DOHH2 (cell line): ENCODE results near the gene MYH15.

ENCODE experiments used
- H3F3A ChIP-seq: fragments of 200-600 bp; sonication (generic), shearing (Covaris generic); 2 replicates; pipeline ENCODE4 v1.6.0; 2016; ENCODE audit warnings: antibody characterized with exemption, mild to moderate bottlenecking; ENCODE audit not compliant: control insufficient read depth, insufficient read depth
- H3K27ac ChIP-seq: fragments of 200-600 bp; sonication (generic); 2 replicates; pipeline ENCODE4 v1.5.1; 2014; ENCODE audit warnings: low read depth, mild to moderate bottlenecking, low read length, moderate library complexity
- H3K27me3 ChIP-seq: fragments of 200-600 bp; sonication (generic); 2 replicates; pipeline ENCODE4 v1.6.1; 2014; ENCODE audit warnings: mild to moderate bottlenecking, low read length, mixed read lengths; ENCODE audit not compliant: control insufficient read depth
- H3K36me3 ChIP-seq: fragments of 200-600 bp; sonication (generic); 2 replicates; pipeline ENCODE4 v1.6.1; 2014; ENCODE audit warnings: mild to moderate bottlenecking, low read length, moderate library complexity, mixed read lengths; ENCODE audit not compliant: control insufficient read depth
- H3K4me1 ChIP-seq: fragments of 200-600 bp; sonication (generic); 2 replicates; pipeline ENCODE4 v1.6.1; 2014; ENCODE audit warnings: mild to moderate bottlenecking, low read length, mixed read lengths; ENCODE audit not compliant: control insufficient read depth
- H3K4me2 ChIP-seq: fragments of 200-600 bp; sonication (generic); 2 replicates; pipeline ENCODE4 v1.6.0; 2014; ENCODE audit warnings: mild to moderate bottlenecking, low read length, moderate library complexity
- H3K4me3 ChIP-seq: fragments of 200-600 bp; sonication (generic); 2 replicates; pipeline ENCODE4 v1.5.1; 2014; ENCODE audit warnings: mild to moderate bottlenecking, low read length, mixed read lengths
- H3K79me2 ChIP-seq: fragments of 200-600 bp; sonication (generic); 2 replicates; pipeline ENCODE4 v1.6.1; 2014; ENCODE audit warnings: mild to moderate bottlenecking, low read length, mixed read lengths; ENCODE audit not compliant: control insufficient read depth
- H3K9me2 ChIP-seq: fragments of 200-600 bp; sonication (generic); replicated peaks from 2 replicates; pipeline ENCODE4 v1.6.1; 2014; ENCODE audit warnings: mild to moderate bottlenecking, low read length, mixed read lengths; ENCODE audit not compliant: control insufficient read depth
- H3K9me3 ChIP-seq: fragments of 200-600 bp; sonication (generic); 2 replicates; pipeline ENCODE4 v1.6.1; 2014; ENCODE audit warnings: antibody characterized with exemption, low read length, mixed read lengths; ENCODE audit not compliant: control insufficient read depth, insufficient read depth
- H4K20me1 ChIP-seq: fragments of 200-600 bp; sonication (generic); 2 replicates; pipeline ENCODE4 v1.6.0; 2014; ENCODE audit warnings: low read depth, mild to moderate bottlenecking, antibody characterized with exemption, low read length, moderate library complexity; ENCODE audit not compliant: control insufficient read depth, insufficient read depth
- EZH2phosphoT487 ChIP-seq: fragments of 200-600 bp; sonication (generic); IDR thresholded peaks from 2 replicates; pipeline ENCODE4 v1.6.1; 2017; ENCODE audit warnings: borderline replicate concordance, mild to moderate bottlenecking, antibody characterized with exemption, low read length, moderate library complexity, mixed read lengths
- TF ChIP-seq, protein P1 (sequence below): fragments of 200-600 bp; sonication (generic); IDR thresholded peaks from one replicate; pipeline ENCODE4 v1.5.1; 2014; ENCODE audit warnings: antibody characterized with exemption, mild to moderate bottlenecking, low read depth, low read length; ENCODE audit not compliant: poor library complexity, severe bottlenecking

MYH15 gene

DNA sequence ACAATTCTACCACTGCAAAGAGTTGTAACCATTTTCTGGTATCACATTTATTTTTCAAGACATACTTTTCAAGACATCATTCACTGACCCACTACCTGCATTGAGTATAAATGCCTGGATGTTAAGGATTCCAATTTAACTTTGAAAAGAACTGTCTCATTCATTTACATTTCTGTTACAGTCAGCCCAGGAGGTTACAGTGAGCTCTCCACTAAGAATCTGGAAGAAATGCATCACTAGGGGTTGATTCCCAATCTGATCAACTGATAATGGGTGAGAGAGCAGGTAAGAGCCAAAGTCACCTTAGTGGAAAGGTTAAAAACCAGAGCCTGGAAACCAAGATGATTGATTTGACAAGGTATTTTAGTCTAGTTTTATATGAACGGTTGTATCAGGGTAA lies 133.0 kb downstream of the MYH15 start:
- TF ChIP-seq, protein P1, sequence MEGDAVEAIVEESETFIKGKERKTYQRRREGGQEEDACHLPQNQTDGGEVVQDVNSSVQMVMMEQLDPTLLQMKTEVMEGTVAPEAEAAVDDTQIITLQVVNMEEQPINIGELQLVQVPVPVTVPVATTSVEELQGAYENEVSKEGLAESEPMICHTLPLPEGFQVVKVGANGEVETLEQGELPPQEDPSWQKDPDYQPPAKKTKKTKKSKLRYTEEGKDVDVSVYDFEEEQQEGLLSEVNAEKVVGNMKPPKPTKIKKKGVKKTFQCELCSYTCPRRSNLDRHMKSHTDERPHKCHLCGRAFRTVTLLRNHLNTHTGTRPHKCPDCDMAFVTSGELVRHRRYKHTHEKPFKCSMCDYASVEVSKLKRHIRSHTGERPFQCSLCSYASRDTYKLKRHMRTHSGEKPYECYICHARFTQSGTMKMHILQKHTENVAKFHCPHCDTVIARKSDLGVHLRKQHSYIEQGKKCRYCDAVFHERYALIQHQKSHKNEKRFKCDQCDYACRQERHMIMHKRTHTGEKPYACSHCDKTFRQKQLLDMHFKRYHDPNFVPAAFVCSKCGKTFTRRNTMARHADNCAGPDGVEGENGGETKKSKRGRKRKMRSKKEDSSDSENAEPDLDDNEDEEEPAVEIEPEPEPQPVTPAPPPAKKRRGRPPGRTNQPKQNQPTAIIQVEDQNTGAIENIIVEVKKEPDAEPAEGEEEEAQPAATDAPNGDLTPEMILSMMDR, result no peak
- no peak for TF ChIP-seq EZH2phosphoT487
- H3F3A ChIP-seq, result no peaks in the 10 kb centered on the region

GRCh38 chr3:108376026-108376425 lies 134.4 kb downstream of the MYH15 start:
- Histone ChIP-seq H3K79me2 (no peaks in the 10 kb centered on the region), H3K27me3 (no peaks in the 10 kb centered on the region), H3K27ac (no peak overlapping the region), H3K4me2 (no peak overlapping the region), H3K9me2 (no peaks in the 10 kb centered on the region), H4K20me1 (no peaks in the 10 kb centered on the region), H3F3A (no peaks in the 10 kb centered on the region), H3K4me3 (no peak overlapping the region), H3K36me3 (no peaks in the 10 kb centered on the region), H3K9me3 (no peaks in the 10 kb centered on the region), H3K4me1 (no peaks in the 10 kb centered on the region)
- TF ChIP-seq, protein P1, result no peak
- TF ChIP-seq EZH2phosphoT487, result no peak

More for the DNA sequence above, 133.0 kb downstream of the MYH15 start:
- Histone ChIP-seq H3K36me3 (no peaks in the 10 kb centered on the region), H3K9me2 (no peaks in the 10 kb centered on the region), H3K4me2 (no peak overlapping the region), H3K4me1 (no peaks in the 10 kb centered on the region), H3K27ac (no peak overlapping the region), H3K27me3 (no peaks in the 10 kb centered on the region), H3K79me2 (no peaks in the 10 kb centered on the region), H3K9me3 (no peaks in the 10 kb centered on the region), H3K4me3 (no peak overlapping the region), H4K20me1 (no peaks in the 10 kb centered on the region)

DNA sequence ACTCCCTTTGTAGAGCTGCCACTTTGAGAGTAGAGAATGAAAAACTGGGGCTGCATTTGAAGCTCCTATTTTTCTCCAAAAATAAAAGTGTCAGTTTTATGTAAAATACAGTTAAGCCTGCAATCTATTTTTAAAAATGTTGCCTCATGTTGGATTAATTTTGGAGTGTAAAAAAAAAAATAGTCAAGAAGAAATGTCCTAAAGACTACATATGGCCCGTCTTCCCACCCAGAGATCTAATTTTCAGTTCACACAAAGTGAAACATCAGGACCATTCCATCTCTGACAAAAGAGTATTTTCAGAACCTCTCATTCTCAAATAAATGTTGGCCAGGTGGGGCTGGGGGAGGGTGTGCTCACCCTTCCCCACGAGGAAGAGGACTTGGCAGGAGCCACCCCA lies 151.4 kb downstream of the MYH15 start:
- H3K27me3 ChIP-seq, result no peaks in the 10 kb centered on the region
- H3K4me3 ChIP-seq, result no peak overlapping the region
- no peak overlapping the region for H3K27ac ChIP-seq
- TF ChIP-seq, protein P1, result no peak
- no peak for TF ChIP-seq EZH2phosphoT487
- no peak overlapping the region for H3K4me2 ChIP-seq
- H3K9me2 ChIP-seq, result no peaks in the 10 kb centered on the region
- no peaks in the 10 kb centered on the region; the same call in 1 of the 2 replicates for H3K4me1 ChIP-seq
- H3F3A ChIP-seq, result no peaks in the 10 kb centered on the region
- no peaks in the 10 kb centered on the region for H4K20me1 ChIP-seq
- H3K9me3 ChIP-seq, result no peaks in the 10 kb centered on the region
- no peaks in the 10 kb centered on the region for H3K79me2 ChIP-seq
- H3K36me3 ChIP-seq, result no peaks in the 10 kb centered on the region
